HuH-7.5 (cell line): ENCODE results near the gene SLC34A1.
"Not testable (repeated sequence)": the region's sequence is repeated elsewhere in the genome, so short reads cannot be mapped to it uniquely, and the experiment has no call there.

Experiments used
- DNase-seq: peaks from one replicate; pipeline ENCODE4 v3.0.0; 2011; ENCODE audit warnings: low spot score

Gene SLC34A1

GRCh38 chr5:177355162-177355867 lies 28.9 kb upstream of the SLC34A1 start:
- DNase-seq = no peak

GRCh38 chr5:177355868-177356168 lies 28.4 kb upstream of the SLC34A1 start:
- no peak for DNase-seq

GRCh38 chr5:177356746-177357145 lies 27.5 kb upstream of the SLC34A1 start:
- DNase-seq = no peak

- DNase-seq = no peak
These were observed 27.1 kb upstream of the SLC34A1 start for GRCh38 chr5:177357146-177357458.

GRCh38 chr5:177357459-177358351 lies 26.5 kb upstream of the SLC34A1 start, which contains the start of gene RGS14:
Gene RGS14, plus strand, starts transcription at chr5:177357924. Its CDS starts 101 bp downstream, at chr5:177358025.
- DNase-seq = no peak

GRCh38 chr5:177358370-177358819 lies 25.8 kb upstream of the SLC34A1 start:
- DNase-seq = no peak

- DNase-seq = no peak
These were observed 24.8 kb upstream of the SLC34A1 start for GRCh38 chr5:177359451-177359851.

- no peak for DNase-seq
These were observed 24.4 kb upstream of the SLC34A1 start for GRCh38 chr5:177359860-177360259.

- not testable (repeated sequence) for DNase-seq
These were observed 23.5 kb upstream of the SLC34A1 start for GRCh38 chr5:177360740-177361139.

GRCh38 chr5:177361418-177362291 lies 22.6 kb upstream of the SLC34A1 start:
- DNase-seq = no peak

- DNase-seq = no peak
These were observed 22.0 kb upstream of the SLC34A1 start for GRCh38 chr5:177362292-177362609.

- peak; percentile 90 for DNase-seq
These were observed 21.4 kb upstream of the SLC34A1 start for GRCh38 chr5:177362610-177363507.

GRCh38 chr5:177363565-177363964 lies 20.7 kb upstream of the SLC34A1 start:
- no peak for DNase-seq

GRCh38 chr5:177364159-177364962 lies 19.9 kb upstream of the SLC34A1 start:
- DNase-seq = no peak

GRCh38 chr5:177365845-177366527 lies 18.2 kb upstream of the SLC34A1 start:
- DNase-seq = no peak

- DNase-seq = peak; percentile 99
These were observed 17.5 kb upstream of the SLC34A1 start for GRCh38 chr5:177366528-177367322.

- no peak for DNase-seq
These were observed 16.8 kb upstream of the SLC34A1 start for GRCh38 chr5:177367323-177367848.

- no peak for DNase-seq
These were observed 16.0 kb upstream of the SLC34A1 start for GRCh38 chr5:177367981-177368868.
